ENCODE measurements around the gene MAP4K1.
"Not testable (repeated sequence)": the region's sequence is repeated elsewhere in the genome, so short reads cannot be mapped to it uniquely, and the experiment has no call there.

The MAP4K1 gene

GRCh38 chr19:38618590-38619360, 1.0 kb upstream of the MAP4K1 start, which contains the start of gene EIF3K:
Gene EIF3K (plus strand): TSS chr19:38619188. CDS start chr19:38619269, 81 bp downstream.
- Histone ChIP-seq H3K27ac (ENCODE audit: low read depth, low read length) (peak within 1 kb of the TSS; percentile 39), H3K36me3 (ENCODE audit: control insufficient read depth, insufficient read depth, low read length) (peaks cover 30% of the 10 kb centered on the region), H3K4me1 (ENCODE audit: control insufficient read depth, insufficient read depth, low read length) (peaks cover 33% of the 10 kb centered on the region), H3K9me3 (ENCODE audit: control insufficient read depth, insufficient read depth, low read depth, low read length) (no peaks in the 10 kb centered on the region), H3K27me3 (ENCODE audit: control insufficient read depth, insufficient read depth, low read length) (no peaks in the 10 kb centered on the region), H3K9ac (ENCODE audit: low read length) (peak within 1 kb of the TSS; percentile 90), H3K4me3 (ENCODE audit: low read depth, low read length) (peak within 1 kb of the TSS; percentile 85)

- no peaks in the 10 kb centered on the region for H3K27me3 ChIP-seq (ENCODE audit: control insufficient read depth, insufficient read depth, low read length)
- no peak overlapping the region for H3K9ac ChIP-seq (ENCODE audit: low read length)
- no peak overlapping the region for H3K27ac ChIP-seq (ENCODE audit: low read depth, low read length)
- peaks cover 24% of the 10 kb centered on the region for H3K36me3 ChIP-seq (ENCODE audit: control insufficient read depth, insufficient read depth, low read length)
- H3K4me1 ChIP-seq (ENCODE audit: control insufficient read depth, insufficient read depth, low read length): peaks cover 33% of the 10 kb centered on the region
- no peaks in the 10 kb centered on the region for H3K9me3 ChIP-seq (ENCODE audit: control insufficient read depth, insufficient read depth, low read depth, low read length)
- peak overlapping the region; percentile 85 for H3K4me3 ChIP-seq (ENCODE audit: low read depth, low read length)
Observed at GRCh38 chr19:38617283-38617763, 430 bp downstream of the MAP4K1 start.

GRCh38 chr19:38616265-38616664, 1.5 kb downstream of the MAP4K1 start:
- peaks cover 14% of the 10 kb centered on the region for H3K36me3 ChIP-seq (ENCODE audit: control insufficient read depth, insufficient read depth, low read length)
- peaks cover 25% of the 10 kb centered on the region for H3K4me1 ChIP-seq (ENCODE audit: control insufficient read depth, insufficient read depth, low read length)
- H3K9me3 ChIP-seq (ENCODE audit: control insufficient read depth, insufficient read depth, low read depth, low read length): no peaks in the 10 kb centered on the region
- no peak overlapping the region for H3K4me3 ChIP-seq (ENCODE audit: low read depth, low read length)
- H3K27me3 ChIP-seq (ENCODE audit: control insufficient read depth, insufficient read depth, low read length): no peaks in the 10 kb centered on the region
- H3K27ac ChIP-seq (ENCODE audit: low read depth, low read length): no peak overlapping the region
- H3K9ac ChIP-seq (ENCODE audit: low read length): no peak overlapping the region

GRCh38 chr19:38615007-38615581, 2.7 kb downstream of the MAP4K1 start:
- H3K4me1 ChIP-seq (ENCODE audit: control insufficient read depth, insufficient read depth, low read length): peaks cover 19% of the 10 kb centered on the region
- H3K9me3 ChIP-seq (ENCODE audit: control insufficient read depth, insufficient read depth, low read depth, low read length): no peaks in the 10 kb centered on the region
- H3K27me3 ChIP-seq (ENCODE audit: control insufficient read depth, insufficient read depth, low read length): no peaks in the 10 kb centered on the region
- no peak overlapping the region for H3K4me3 ChIP-seq (ENCODE audit: low read depth, low read length)
- H3K36me3 ChIP-seq (ENCODE audit: control insufficient read depth, insufficient read depth, low read length): peaks cover 2% of the 10 kb centered on the region
- no peak overlapping the region for H3K27ac ChIP-seq (ENCODE audit: low read depth, low read length)
- no peak overlapping the region for H3K9ac ChIP-seq (ENCODE audit: low read length)

- no peaks in the 10 kb centered on the region for H3K27me3 ChIP-seq (ENCODE audit: control insufficient read depth, insufficient read depth, low read length)
- H3K27ac ChIP-seq (ENCODE audit: low read depth, low read length): no peak overlapping the region
- H3K4me1 ChIP-seq (ENCODE audit: control insufficient read depth, insufficient read depth, low read length): peaks cover 14% of the 10 kb centered on the region
- no peak overlapping the region for H3K9ac ChIP-seq (ENCODE audit: low read length)
- no peaks in the 10 kb centered on the region for H3K9me3 ChIP-seq (ENCODE audit: control insufficient read depth, insufficient read depth, low read depth, low read length)
- H3K36me3 ChIP-seq (ENCODE audit: control insufficient read depth, insufficient read depth, low read length): no peaks in the 10 kb centered on the region
- no peak overlapping the region for H3K4me3 ChIP-seq (ENCODE audit: low read depth, low read length)
Observed at GRCh38 chr19:38614289-38614688, 3.5 kb downstream of the MAP4K1 start.

- H3K9me3 ChIP-seq (ENCODE audit: control insufficient read depth, insufficient read depth, low read depth, low read length): no peaks in the 10 kb centered on the region
- no peak overlapping the region for H3K4me3 ChIP-seq (ENCODE audit: low read depth, low read length)
- H3K9ac ChIP-seq (ENCODE audit: low read length): no peak overlapping the region
- H3K27ac ChIP-seq (ENCODE audit: low read depth, low read length): no peak overlapping the region
- H3K36me3 ChIP-seq (ENCODE audit: control insufficient read depth, insufficient read depth, low read length): no peaks in the 10 kb centered on the region
- H3K27me3 ChIP-seq (ENCODE audit: control insufficient read depth, insufficient read depth, low read length): no peaks in the 10 kb centered on the region
- no peaks in the 10 kb centered on the region for H3K4me1 ChIP-seq (ENCODE audit: control insufficient read depth, insufficient read depth, low read length)
Observed at GRCh38 chr19:38606131-38606530, 11.6 kb downstream of the MAP4K1 start.

- H3K9ac ChIP-seq (ENCODE audit: low read length); H3K9me3 ChIP-seq (ENCODE audit: control insufficient read depth, insufficient read depth, low read depth, low read length); H3K27ac ChIP-seq (ENCODE audit: low read depth, low read length); H3K4me1 ChIP-seq (ENCODE audit: control insufficient read depth, insufficient read depth, low read length); H3K36me3 ChIP-seq (ENCODE audit: control insufficient read depth, insufficient read depth, low read length); H3K27me3 ChIP-seq (ENCODE audit: control insufficient read depth, insufficient read depth, low read length); H3K4me3 ChIP-seq (ENCODE audit: low read depth, low read length): not testable (repeated sequence)
Observed at GRCh38 chr19:38602856-38603255, 14.9 kb downstream of the MAP4K1 start.

- no peaks in the 10 kb centered on the region for H3K36me3 ChIP-seq (ENCODE audit: control insufficient read depth, insufficient read depth, low read length)
- no peak overlapping the region for H3K27ac ChIP-seq (ENCODE audit: low read depth, low read length)
- H3K9ac ChIP-seq (ENCODE audit: low read length): no peak overlapping the region
- no peaks in the 10 kb centered on the region for H3K9me3 ChIP-seq (ENCODE audit: control insufficient read depth, insufficient read depth, low read depth, low read length)
- no peak overlapping the region for H3K4me3 ChIP-seq (ENCODE audit: low read depth, low read length)
- peaks cover 7% of the 10 kb centered on the region; the same call in 1 of the 2 replicates for H3K4me1 ChIP-seq (ENCODE audit: control insufficient read depth, insufficient read depth, low read length)
- H3K27me3 ChIP-seq (ENCODE audit: control insufficient read depth, insufficient read depth, low read length): no peaks in the 10 kb centered on the region
Observed at GRCh38 chr19:38599722-38600121, 18.0 kb downstream of the MAP4K1 start.

GRCh38 chr19:38597075-38597474, 20.7 kb downstream of the MAP4K1 start:
- Histone ChIP-seq H3K36me3 (ENCODE audit: control insufficient read depth, insufficient read depth, low read length) (no peaks in the 10 kb centered on the region), H3K27me3 (ENCODE audit: control insufficient read depth, insufficient read depth, low read length) (no peaks in the 10 kb centered on the region), H3K27ac (ENCODE audit: low read depth, low read length) (no peak overlapping the region), H3K4me3 (ENCODE audit: low read depth, low read length) (peak overlapping the region; percentile 80), H3K4me1 (ENCODE audit: control insufficient read depth, insufficient read depth, low read length) (peaks cover 7% of the 10 kb centered on the region; the same call in 1 of the 2 replicates), H3K9me3 (ENCODE audit: control insufficient read depth, insufficient read depth, low read depth, low read length) (no peaks in the 10 kb centered on the region), H3K9ac (ENCODE audit: low read length) (no peak overlapping the region)

GRCh38 chr19:38596057-38596981, 21.4 kb downstream of the MAP4K1 start:
- no peak overlapping the region for H3K27ac ChIP-seq (ENCODE audit: low read depth, low read length)
- H3K36me3 ChIP-seq (ENCODE audit: control insufficient read depth, insufficient read depth, low read length): no peaks in the 10 kb centered on the region
- H3K4me3 ChIP-seq (ENCODE audit: low read depth, low read length): peak overlapping the region; percentile 80
- H3K9ac ChIP-seq (ENCODE audit: low read length): no peak overlapping the region
- no peaks in the 10 kb centered on the region for H3K27me3 ChIP-seq (ENCODE audit: control insufficient read depth, insufficient read depth, low read length)
- H3K4me1 ChIP-seq (ENCODE audit: control insufficient read depth, insufficient read depth, low read length): peaks cover 7% of the 10 kb centered on the region; the same call in 1 of the 2 replicates
- no peaks in the 10 kb centered on the region for H3K9me3 ChIP-seq (ENCODE audit: control insufficient read depth, insufficient read depth, low read depth, low read length)

Data from HUES6 (cell line).